ENCODE data around the gene ST6GALNAC3.
A peak's percentile ranks its signal among the peaks of the same experiment; 100 is the strongest.

Gene ST6GALNAC3

DNA sequence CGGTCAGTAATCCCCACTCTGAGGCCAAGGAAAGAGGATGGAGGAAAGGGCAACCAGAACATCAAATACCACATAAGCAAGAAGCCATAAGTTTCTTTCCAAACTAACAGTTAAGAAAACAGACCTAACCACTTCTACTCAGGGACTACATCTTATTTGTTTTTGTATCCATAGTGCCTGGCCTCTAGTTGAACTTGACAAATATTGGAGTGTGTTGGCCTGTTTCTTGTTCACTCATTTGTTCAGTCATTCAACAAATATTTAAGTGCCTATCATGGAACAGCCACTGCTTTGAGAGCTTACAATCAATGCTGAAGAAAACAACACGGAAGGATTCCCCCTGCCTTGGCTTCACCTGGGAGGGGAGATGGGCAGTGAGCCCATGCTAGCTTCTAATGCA, 69.7 kb downstream of the ST6GALNAC3 start:
- no peak overlapping the region for H3K27ac ChIP-seq
- TF ChIP-seq, protein P1, sequence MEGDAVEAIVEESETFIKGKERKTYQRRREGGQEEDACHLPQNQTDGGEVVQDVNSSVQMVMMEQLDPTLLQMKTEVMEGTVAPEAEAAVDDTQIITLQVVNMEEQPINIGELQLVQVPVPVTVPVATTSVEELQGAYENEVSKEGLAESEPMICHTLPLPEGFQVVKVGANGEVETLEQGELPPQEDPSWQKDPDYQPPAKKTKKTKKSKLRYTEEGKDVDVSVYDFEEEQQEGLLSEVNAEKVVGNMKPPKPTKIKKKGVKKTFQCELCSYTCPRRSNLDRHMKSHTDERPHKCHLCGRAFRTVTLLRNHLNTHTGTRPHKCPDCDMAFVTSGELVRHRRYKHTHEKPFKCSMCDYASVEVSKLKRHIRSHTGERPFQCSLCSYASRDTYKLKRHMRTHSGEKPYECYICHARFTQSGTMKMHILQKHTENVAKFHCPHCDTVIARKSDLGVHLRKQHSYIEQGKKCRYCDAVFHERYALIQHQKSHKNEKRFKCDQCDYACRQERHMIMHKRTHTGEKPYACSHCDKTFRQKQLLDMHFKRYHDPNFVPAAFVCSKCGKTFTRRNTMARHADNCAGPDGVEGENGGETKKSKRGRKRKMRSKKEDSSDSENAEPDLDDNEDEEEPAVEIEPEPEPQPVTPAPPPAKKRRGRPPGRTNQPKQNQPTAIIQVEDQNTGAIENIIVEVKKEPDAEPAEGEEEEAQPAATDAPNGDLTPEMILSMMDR (conservative IDR thresholded peaks at IDR 0.05) = no peak

DNA sequence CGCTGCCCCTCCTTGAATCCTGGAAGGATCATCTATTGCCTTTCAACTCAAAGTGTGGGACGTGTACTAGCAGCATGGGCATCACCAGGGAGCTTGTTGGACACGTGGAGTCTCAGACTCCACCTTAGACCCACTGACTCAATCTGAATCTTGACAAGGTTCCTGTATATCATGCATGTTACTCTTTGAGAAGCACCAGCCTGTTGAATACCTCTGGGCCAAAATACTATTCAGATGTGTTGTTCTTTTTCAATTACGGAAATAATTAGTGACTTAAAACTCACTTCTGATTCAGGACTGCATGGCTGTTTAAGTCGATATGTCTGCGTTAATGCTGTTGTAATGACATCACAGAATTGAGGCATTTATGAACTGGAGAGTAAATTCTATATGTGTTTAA, 70.8 kb downstream of the ST6GALNAC3 start:
- H3K27ac ChIP-seq = no peak overlapping the region
- TF ChIP-seq, protein P1 (conservative IDR thresholded peaks at IDR 0.05) = no peak

DNA sequence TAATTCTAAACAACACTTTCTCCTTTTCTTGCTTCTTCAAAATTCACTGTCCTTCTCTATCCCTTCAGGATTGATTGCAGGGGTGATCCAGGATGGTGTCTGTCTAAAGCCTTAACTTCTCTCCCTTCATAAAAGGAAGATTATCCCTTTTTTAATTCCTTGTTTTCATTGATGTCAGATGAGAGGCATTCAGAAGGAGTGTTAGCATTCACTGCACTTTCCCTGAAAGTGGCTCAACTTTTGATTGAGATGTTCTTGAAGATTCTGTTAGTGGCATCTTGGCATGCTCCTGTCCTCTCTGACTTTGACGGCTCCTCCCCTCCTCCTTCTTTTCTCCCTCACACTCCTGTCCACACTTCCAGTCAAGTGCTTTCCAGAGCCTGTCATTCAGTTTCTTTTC, 71.6 kb downstream of the ST6GALNAC3 start:
- TF ChIP-seq, protein P1 (conservative IDR thresholded peaks at IDR 0.05) = no peak
- H3K27ac ChIP-seq = no peak overlapping the region

DNA sequence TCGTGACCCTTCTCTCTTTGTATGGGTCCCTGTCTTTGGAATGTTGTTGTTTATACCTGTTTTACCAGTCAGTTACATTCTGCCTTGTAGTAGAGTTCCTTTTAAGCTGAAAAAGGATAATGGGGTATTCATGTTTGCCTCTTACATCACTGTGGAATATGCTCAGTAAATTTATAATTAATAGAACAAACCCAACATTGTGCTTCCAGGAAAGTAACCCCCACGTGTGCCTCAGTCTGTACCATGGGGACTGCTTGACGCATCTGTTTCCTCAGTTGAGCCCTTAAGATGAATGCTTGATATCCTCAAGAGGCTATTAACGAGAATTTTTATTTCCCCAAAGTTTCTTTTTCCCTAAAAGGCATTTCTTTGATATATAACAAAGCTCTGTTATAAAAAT, 73.4 kb downstream of the ST6GALNAC3 start:
- TF ChIP-seq, protein P1 (conservative IDR thresholded peaks at IDR 0.05) = no peak
- H3K27ac ChIP-seq = no peak overlapping the region

DNA sequence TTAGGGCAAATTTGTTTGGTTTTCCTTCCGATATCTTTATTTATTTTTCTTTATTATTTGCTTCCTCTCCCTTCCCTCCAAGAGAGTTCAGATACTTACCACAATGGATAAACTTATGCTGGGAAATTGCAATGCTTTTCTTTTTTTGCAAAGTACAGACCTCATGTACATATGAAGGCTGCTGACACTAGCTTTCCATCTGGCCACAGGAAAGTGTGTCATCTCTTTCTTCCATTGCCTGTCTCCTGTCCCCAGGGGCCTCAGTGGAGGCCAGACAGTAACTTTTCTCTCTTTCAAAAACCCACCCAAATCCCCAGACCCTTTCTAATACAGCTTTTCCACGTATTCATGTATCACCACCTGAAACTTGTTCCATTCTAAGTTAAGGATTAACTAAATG, 73.9 kb downstream of the ST6GALNAC3 start:
- TF ChIP-seq, protein P1 (conservative IDR thresholded peaks at IDR 0.05) = no peak
- no peak overlapping the region for H3K27ac ChIP-seq

DNA sequence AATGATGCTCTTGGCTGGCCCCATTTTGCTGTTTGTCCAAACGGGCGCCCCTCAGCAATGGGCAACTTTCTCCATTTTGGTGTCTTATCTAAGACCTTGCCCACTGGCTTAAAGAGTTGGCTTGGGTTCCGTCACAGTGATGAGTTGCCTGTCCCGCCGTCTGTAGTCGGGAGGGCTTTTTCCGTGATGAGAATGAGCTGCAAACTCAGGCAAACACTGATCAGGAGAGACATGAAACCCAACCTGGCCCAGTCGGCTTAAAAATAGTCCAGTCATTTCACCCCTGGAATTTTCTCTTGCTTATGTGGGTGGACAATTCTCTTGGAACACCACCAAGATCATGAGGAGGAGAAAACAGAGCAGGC, 79.3 kb downstream of the ST6GALNAC3 start:
- TF ChIP-seq, protein P1 (conservative IDR thresholded peaks at IDR 0.05) = no peak
- H3K27ac ChIP-seq = peak overlapping the region; percentile 52

DNA sequence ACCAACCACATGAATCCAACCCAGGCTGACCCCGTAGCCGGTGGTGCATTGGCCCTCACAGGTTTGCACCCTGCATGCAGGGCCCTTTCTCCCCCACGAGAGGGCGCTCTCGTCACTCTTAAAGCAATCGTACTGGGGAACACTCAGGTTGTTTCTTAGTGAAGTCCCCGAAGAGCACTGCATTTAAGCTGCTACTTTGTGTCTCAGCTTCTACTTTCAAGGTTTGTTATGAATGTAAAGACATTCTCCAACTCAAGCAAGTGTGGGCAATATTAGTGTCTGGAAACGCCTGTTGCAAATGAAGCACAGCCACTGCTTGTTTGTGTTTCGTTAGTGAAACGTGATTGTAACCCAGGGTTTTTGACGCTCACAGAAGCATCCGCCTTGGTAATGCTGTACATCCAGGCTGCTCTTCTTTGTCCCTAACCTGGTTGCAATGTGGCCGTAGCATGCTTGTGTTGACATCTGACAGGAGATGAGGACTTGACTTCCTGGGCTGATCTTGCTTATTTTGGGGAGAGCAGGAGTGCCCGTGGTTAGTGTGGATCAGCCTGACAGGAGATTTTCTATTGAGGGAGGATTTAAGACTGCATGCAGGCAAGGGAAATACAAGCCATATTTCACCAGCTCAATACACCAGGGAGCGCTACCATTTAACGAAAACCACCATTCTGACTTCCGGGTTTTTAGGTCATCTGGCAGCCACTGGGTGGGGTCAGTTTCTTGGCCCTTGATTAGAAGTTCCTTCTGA, 79.8 kb downstream of the ST6GALNAC3 start:
- TF ChIP-seq, protein P1 (conservative IDR thresholded peaks at IDR 0.05) = peak; percentile 90
- peak overlapping the region; percentile 52 for H3K27ac ChIP-seq

Data from VCaP (cell line).